ENCODE measurements around the gene LLGL2.

- TF ChIP-seq CTCF (conservative IDR thresholded peaks at IDR 0.05 in 1 of 2, IDR thresholded peaks at IDR 0.05 in 1 of 2; ENCODE audit: low read depth in 1 of 2, low read length in 2 of 2): no peak
- no peak for TF ChIP-seq EZH2 (IDR thresholded peaks at IDR 0.05; ENCODE audit: low read length, missing control alignments)
Measured at GRCh38 chr17:75478508-75478907, 47.0 kb upstream of the LLGL2 start.
